Nephron progenitor cell (in vitro differentiated cells): ENCODE data around the gene MAS1L.

ENCODE experiments used
- DNase-seq: peaks from one replicate; pipeline ENCODE4 v3.0.0; 2021
- H3K27ac Mint-ChIP-seq: 2 replicates; pipeline ENCODE4 v1.8.0; 2021; ENCODE audit warnings: mild to moderate bottlenecking, moderate library complexity, mixed read lengths
- H3K27me3 Mint-ChIP-seq: 2 replicates; pipeline ENCODE4 v1.8.0; 2021; ENCODE audit warnings: mild to moderate bottlenecking, low read depth, mixed read lengths; ENCODE audit not compliant: poor library complexity
- H3K36me3 Mint-ChIP-seq: 2 replicates; pipeline ENCODE4 v1.8.0; 2021; ENCODE audit warnings: low read depth, mixed read lengths
- H3K4me1 Mint-ChIP-seq: 2 replicates; pipeline ENCODE4 v1.8.0; 2021; ENCODE audit warnings: mixed read lengths
- H3K4me3 Mint-ChIP-seq: 2 replicates; pipeline ENCODE4 v1.8.0; 2021; ENCODE audit warnings: mild to moderate bottlenecking, moderate library complexity, mixed read lengths
- H3K9me3 Mint-ChIP-seq: 2 replicates; pipeline ENCODE4 v1.8.0; 2021; ENCODE audit warnings: mild to moderate bottlenecking, moderate library complexity, mixed read lengths
- CTCF ChIP-seq: fragments of 200-600 bp; sonication (generic); IDR thresholded peaks from 2 replicates; pipeline ENCODE4 v1.5.0; 2021; ENCODE audit warnings: antibody characterized with exemption

The MAS1L gene

GRCh38 chr6:29465801-29466200, 22.0 kb downstream of the MAS1L start:
- Mint-ChIP-seq H3K9me3 (no peaks in the 10 kb centered on the region), H3K4me3 (no peak overlapping the region), H3K36me3 (no peaks in the 10 kb centered on the region), H3K27ac (no peak overlapping the region), H3K27me3 (peaks cover 17% of the 10 kb centered on the region), H3K4me1 (no peaks in the 10 kb centered on the region)
- no peak for TF ChIP-seq CTCF
- DNase-seq = no peak

- Mint-ChIP-seq H3K36me3 (no peaks in the 10 kb centered on the region), H3K27ac (no peak overlapping the region)
These were observed 22.5 kb downstream of the MAS1L start for GRCh38 chr6:29465279-29465678.

GRCh38 chr6:29462022-29462421, 25.7 kb downstream of the MAS1L start:
- Mint-ChIP-seq H3K27ac (peak overlapping the region; percentile 21), H3K4me1 (no peaks in the 10 kb centered on the region), H3K27me3 (peaks cover 14% of the 10 kb centered on the region), H3K4me3 (no peak overlapping the region), H3K9me3 (no peaks in the 10 kb centered on the region), H3K36me3 (no peaks in the 10 kb centered on the region)
- no peak for TF ChIP-seq CTCF
- DNase-seq = no peak

More at GRCh38 chr6:29465279-29465678, 22.5 kb downstream of the MAS1L start:
- DNase-seq = no peak
- Mint-ChIP-seq H3K4me3 (no peak overlapping the region), H3K27me3 (peaks cover 14% of the 10 kb centered on the region), H3K4me1 (no peaks in the 10 kb centered on the region), H3K9me3 (no peaks in the 10 kb centered on the region)
- TF ChIP-seq CTCF = no peak

- Mint-ChIP-seq H3K27me3 (peaks cover 12% of the 10 kb centered on the region), H3K4me3 (no peak overlapping the region), H3K36me3 (no peaks in the 10 kb centered on the region), H3K4me1 (no peaks in the 10 kb centered on the region), H3K9me3 (no peaks in the 10 kb centered on the region), H3K27ac (no peak overlapping the region)
- no peak for DNase-seq
- TF ChIP-seq CTCF = no peak
These were observed 26.5 kb downstream of the MAS1L start for GRCh38 chr6:29461021-29461814.

GRCh38 chr6:29456971-29457370, 30.8 kb downstream of the MAS1L start, which contains the start of the genes OR11A1 and OR2H1:
TSS of gene OR11A1 (minus strand) at chr6:29457071. CDS start at chr6:29427641, 29,430 bp downstream.
TSS of gene OR2H1 (plus strand) at chr6:29457155. CDS start at chr6:29461770, 4,615 bp downstream.
- Mint-ChIP-seq H3K4me1 (no peaks in the 10 kb centered on the region), H3K9me3 (no peaks in the 10 kb centered on the region), H3K27me3 (peaks cover 7% of the 10 kb centered on the region), H3K36me3 (no peaks in the 10 kb centered on the region), H3K4me3 (no peak within 1 kb of the TSS), H3K27ac (no peak within 1 kb of the TSS)
- TF ChIP-seq CTCF = no peak
- DNase-seq = no peak
